Spleen (tissue), 11 donors: Measurements from ENCODE around the gene SPDYE6. TPM values are rescaled to one million over a fixed set of nuclear protein-coding genes. Genes with fewer than 3 reads are reported as not detected.
"Not testable (repeated sequence)": the region's sequence is repeated elsewhere in the genome, so short reads cannot be mapped to it uniquely, and the experiment has no call there.

Source experiments
- DNase-seq: peaks from one replicate; pipeline ENCODE4 v3.0.0-alpha.2; 2020
- H3K27ac ChIP-seq, 8 donors: fragments of 200-600 bp; sonication (generic) in 7 of 8; 1 replicate in 4 of 8; 2 replicates in 4 of 8; pipeline versions ENCODE4 v1.5.0 to v1.8.0; 2016 to 2021; ENCODE audit warnings: inconsistent platforms in 4 of 8, mild to moderate bottlenecking in 4 of 8, moderate library complexity in 1 of 8
- H3K27me3 ChIP-seq, 7 donors: fragments of 200-600 bp; sonication (generic) in 6 of 7; replicated peaks in 1 of 7; 1 replicate in 4 of 7; 2 replicates in 3 of 7; pipeline versions ENCODE4 v1.5.0 to v1.8.0; 2016 to 2021; ENCODE audit warnings: inconsistent platforms in 3 of 7, mild to moderate bottlenecking in 1 of 7
- H3K36me3 ChIP-seq, 6 donors: fragments of 200-600 bp; sonication (generic) in 5 of 6; 1 replicate in 4 of 6; 2 replicates in 2 of 6; pipeline versions ENCODE4 v1.5.0 to v1.8.0; 2016 to 2021; ENCODE audit warnings: inconsistent platforms in 2 of 6
- H3K4me1 ChIP-seq, 6 donors: fragments of 200-600 bp; sonication (generic) in 5 of 6; 1 replicate in 3 of 6; 2 replicates in 3 of 6; pipeline versions ENCODE4 v1.5.0 to v1.8.0; 2016 to 2021; ENCODE audit warnings: inconsistent platforms in 3 of 6
- H3K4me3 ChIP-seq, 8 donors: fragments of 200-600 bp; sonication (generic) in 7 of 8; 1 replicate in 4 of 8; 2 replicates in 4 of 8; pipeline versions ENCODE4 v1.5.0 to v1.8.0; 2016 to 2021; ENCODE audit warnings: inconsistent platforms in 4 of 8, mild to moderate bottlenecking in 4 of 8, moderate library complexity in 2 of 8
- H3K9me3 ChIP-seq, 8 donors: fragments of 200-600 bp; sonication (generic) in 7 of 8; 1 replicate in 4 of 8; 2 replicates in 4 of 8; pipeline versions ENCODE4 v1.5.0 to v1.8.0; 2016 to 2021; ENCODE audit warnings: inconsistent platforms in 4 of 8
- CTCF ChIP-seq, 11 experiments: fragments of 200-600 bp in 7 of 11; fragments of 450-650 bp in 4 of 11; sonication (generic) in 4 of 11; IDR thresholded peaks in 8 of 11; conservative IDR thresholded peaks in 3 of 11; 1 replicate in 7 of 11; 2 replicates in 4 of 11; pipeline versions ENCODE4 v1.4.0 to v1.8.0; 2016 to 2021; ENCODE audit warnings: antibody characterized with exemption in 11 of 11, inconsistent platforms in 4 of 11, mild to moderate bottlenecking in 1 of 11
- POLR2A ChIP-seq, 3 donors: fragments of 450-650 bp; IDR thresholded peaks; one replicate each; pipeline ENCODE4 v1.5.1; 2017; ENCODE audit warnings: antibody characterized with exemption in 3 of 3, mild to moderate bottlenecking in 1 of 3
- POLR2AphosphoS5 ChIP-seq, 3 donors: sonication (generic); formaldehyde crosslinking; IDR thresholded peaks; one replicate each; pipeline ENCODE4 v1.5.1; 2017; ENCODE audit warnings: antibody characterized with exemption in 3 of 3
- WGBS, 5 donors: extraction: QIAGEN DNeasy Blood & Tissue Kit in 3 of 5; methylation state at CpG; one replicate each; pipeline versions ENCODE4 v1.1.5 to v1.1.7; 2013 to 2018; 5-methylcytosine and 5-hydroxymethylcytosine counted together
- intact Hi-C: fragments of 100-400 bp; cut with DNase I; formaldehyde crosslinking; loops from one replicate; pipeline ENCODE4 v1.15.0; 2023; ENCODE audit warnings: low total_unique reads
- polyA plus RNA-seq, 3 donors: library from polyadenylated mRNA; stranded (reverse); fragments of 200-250 nt; gene quantifications; one replicate each; pipeline ENCODE4 v1.2.1, GENCODE V29; 2013
- total RNA-seq, 7 donors: library from RNA; depleted of rRNA in 3 of 7; stranded (reverse); fragments of >200 nt in 3 of 7; fragmentation: NEBNext Ultra II Directional in 4 of 7; extraction: Animal tissue kit (Norgen Biotek cat#: 25700) in 4 of 7; gene quantifications; one replicate each; pipeline versions ENCODE4 v1.1.0 to v1.2.1, GENCODE V29; 2016 to 2021
- donor health status: healthy with polysubstance abuse.
- donor health status: DM: no; HTN: no; CAD: no; lungs with moderate emphysema.
- donor health status: DM: no; HTN: no; CAD: no.
- donor health status: Bipolar disorder and iron deficiency.
- donor health status: healthy.
- donor health status: DM: no; HTN: no; CAD: no.
- donor health status: DM: yes; HTN: yes; CAD: no.

Gene SPDYE6
- total and polyA plus RNA-seq, 10 donors = 0.06 TPM; not detected in 9

GRCh38 chr7:102329366-102329765 lies 26.9 kb downstream of the SPDYE6 start:
- H3K27me3 ChIP-seq, H3K9me3 ChIP-seq, H3K27ac ChIP-seq, intact Hi-C loops, DNase-seq, H3K4me3 ChIP-seq, H3K4me1 ChIP-seq, H3K36me3 ChIP-seq: not testable (repeated sequence)
- 52 to 80% (median 70%) methylated on average over 6 to 9 of the region's 9 CpGs for WGBS, 5 donors

- H3K4me3 ChIP-seq, intact Hi-C loops, H3K36me3 ChIP-seq, H3K27me3 ChIP-seq, DNase-seq, H3K4me1 ChIP-seq, H3K27ac ChIP-seq, H3K9me3 ChIP-seq: not testable (repeated sequence)
- WGBS, 5 donors = 39 to 70% (median 53%) methylated on average over 3 to 5 of the region's 5 CpGs
These were observed 27.4 kb downstream of the SPDYE6 start for GRCh38 chr7:102328863-102329262.

- H3K9me3 ChIP-seq, H3K36me3 ChIP-seq, H3K27me3 ChIP-seq, DNase-seq, H3K4me3 ChIP-seq, H3K27ac ChIP-seq, intact Hi-C loops: not testable (repeated sequence)
- peaks cover 0 to 12% (median 0%) of the 10 kb centered on the region in 6 donors for H3K4me1 ChIP-seq
- 83 to 95% (median 92%) methylated on average over 6 of the region's 6 CpGs for WGBS, 5 donors
These were observed 29.1 kb downstream of the SPDYE6 start for GRCh38 chr7:102327183-102327582.

GRCh38 chr7:102326157-102326889 lies 29.9 kb downstream of the SPDYE6 start:
- WGBS, 5 donors = 90 to 95% (median 91%) methylated on average over 9 to 11 of the region's 11 CpGs
- peaks cover 0 to 12% (median 3%) of the 10 kb centered on the region in 6 donors for H3K4me1 ChIP-seq
- no peak for TF ChIP-seq CTCF (IDR thresholded peaks at IDR 0.05 in 8 of 11, conservative IDR thresholded peaks at IDR 0.05 in 3 of 11)
- no peak for TF ChIP-seq POLR2A (IDR thresholded peaks at IDR 0.05)
- peaks cover 0 to 16% (median 0%) of the 10 kb centered on the region in 7 donors for H3K27me3 ChIP-seq
- H3K27ac ChIP-seq = no peak overlapping the region
- H3K4me3 ChIP-seq = no peak overlapping the region
- intact Hi-C loops = no loop called here
- no peaks in the 10 kb centered on the region for H3K9me3 ChIP-seq
- peaks cover 0 to 5% (median 0%) of the 10 kb centered on the region in 6 donors for H3K36me3 ChIP-seq
- DNase-seq = peak; percentile 28

- peaks cover 0 to 16% (median 0%) of the 10 kb centered on the region in 6 donors for H3K36me3 ChIP-seq
- H3K4me1 ChIP-seq = peaks cover 0 to 19% (median 5%) of the 10 kb centered on the region in 6 donors
- DNase-seq = peak; percentile 53
- H3K4me3 ChIP-seq, H3K9me3 ChIP-seq, intact Hi-C loops, H3K27ac ChIP-seq: not testable (repeated sequence)
- WGBS, 5 donors = 92 to 95% (median 93%) methylated on average over 11 of the region's 11 CpGs
- peaks cover 0 to 21% (median 0%) of the 10 kb centered on the region in 7 donors for H3K27me3 ChIP-seq
These were observed 31.1 kb downstream of the SPDYE6 start for GRCh38 chr7:102325106-102325505.

GRCh38 chr7:102323914-102324195 lies 32.4 kb downstream of the SPDYE6 start:
- no peak overlapping the region for H3K4me3 ChIP-seq
- peaks cover 0 to 23% (median 7%) of the 10 kb centered on the region in 6 donors for H3K4me1 ChIP-seq
- H3K27me3 ChIP-seq = peaks cover 0 to 21% (median 0%) of the 10 kb centered on the region in 7 donors
- peaks cover 0 to 28% (median 0%) of the 10 kb centered on the region in 6 donors for H3K36me3 ChIP-seq
- DNase-seq = peak; percentile 23
- intact Hi-C loops = no loop called here
- TF ChIP-seq CTCF (IDR thresholded peaks at IDR 0.05 in 8 of 11, conservative IDR thresholded peaks at IDR 0.05 in 3 of 11) (no peak), POLR2AphosphoS5 (IDR thresholded peaks at IDR 0.05) (no peak), POLR2A (IDR thresholded peaks at IDR 0.05) (no peak)
- WGBS, 5 donors = 80 to 91% (median 89%) methylated on average over 5 of the region's 5 CpGs
- H3K27ac ChIP-seq = no peak overlapping the region
- no peaks in the 10 kb centered on the region for H3K9me3 ChIP-seq
